Thymus (tissue), 14 donors: Measurements from ENCODE around the gene LIPH. TPM values are rescaled to one million over a fixed set of nuclear protein-coding genes. Genes with fewer than 3 reads are reported as not detected.

Experiments
- DNase-seq, 9 donors: peaks; one replicate each; pipeline ENCODE4 v3.0.0-alpha.2; 2013; ENCODE audit warnings: low spot score in 9 of 9, low read depth in 6 of 9, missing footprints in 1 of 9
- H3K27ac ChIP-seq, 2 donors: one replicate each; pipeline ENCODE4 v1.5.1; 2013; ENCODE audit warnings: control low read depth in 1 of 2, low read depth in 1 of 2, low read length in 1 of 2, mild to moderate bottlenecking in 1 of 2, moderate library complexity in 1 of 2
- H3K27me3 ChIP-seq, 2 donors: one replicate each; pipeline ENCODE4 v1.5.1; 2013; ENCODE audit warnings: low read length in 1 of 2; ENCODE audit not compliant: control insufficient read depth in 2 of 2, insufficient read depth in 1 of 2
- H3K36me3 ChIP-seq, 2 donors: one replicate each; pipeline ENCODE4 v1.5.1; 2013; ENCODE audit warnings: low read length in 1 of 2, mild to moderate bottlenecking in 1 of 2, moderate library complexity in 1 of 2; ENCODE audit not compliant: control insufficient read depth in 2 of 2, insufficient read depth in 2 of 2
- H3K4me1 ChIP-seq, 2 donors: one replicate each; pipeline ENCODE4 v1.5.1; 2013; ENCODE audit warnings: low read length in 2 of 2; ENCODE audit not compliant: control insufficient read depth in 2 of 2, insufficient read depth in 2 of 2
- H3K4me3 ChIP-seq, 2 donors: one replicate each; pipeline ENCODE4 v1.5.1; 2013; ENCODE audit warnings: low read length in 2 of 2, control low read depth in 1 of 2, mild to moderate bottlenecking in 1 of 2
- H3K9me3 ChIP-seq, 2 donors: one replicate each; pipeline ENCODE4 v1.5.1; 2013; ENCODE audit warnings: low read length in 1 of 2, mild to moderate bottlenecking in 1 of 2; ENCODE audit not compliant: control insufficient read depth in 2 of 2, insufficient read depth in 1 of 2
- WGBS: extraction: QIAGEN DNeasy Blood & Tissue Kit; methylation state at CpG from one replicate; pipeline ENCODE4 v1.1.7; 2013; 5-methylcytosine and 5-hydroxymethylcytosine counted together
- long read RNA-seq, 10 donors: transcript quantifications; one replicate each; lab custom pipeline, GENCODE V29; 2026
- polyA plus RNA-seq: library from polyadenylated mRNA; stranded (reverse); fragments of 200-250 nt; gene quantifications from one replicate; pipeline ENCODE4 v1.2.3, GENCODE V29; 2013
- total RNA-seq: library from RNA; stranded (reverse); fragments of 120-200 nt; gene quantifications from one replicate; pipeline ENCODE4 v1.2.4, GENCODE V29; 2013
- donor health status: healthy.

Gene LIPH
- total RNA-seq (0.09 TPM), polyA plus RNA-seq (0.84 TPM)
- long read RNA-seq, donor 1: 0 reads
- long read RNA-seq, donor 2: 0 reads
- long read RNA-seq, donor 3: 0 reads
- long read RNA-seq, donor 4: 0 reads
- long read RNA-seq, donor 5: 0 reads
- long read RNA-seq, donor 6: 0 reads
- long read RNA-seq, donor 7: 0 reads
- long read RNA-seq, donor 8: 0 reads
- long read RNA-seq, donor 9: 0 reads
- long read RNA-seq, donor 10: 0 reads

GRCh38 chr3:185552358-185552877 lies at the start of gene LIPH:
LIPH (minus strand) TSS chr3:185552588; CDS start chr3:185552471, 117 bp downstream.
- WGBS: 57% methylated on average over 6 of the region's 6 CpGs
- no peaks in the 10 kb centered on the region for H3K9me3 ChIP-seq
- DNase-seq: no peak
- H3K4me3 ChIP-seq: no peak within 1 kb of the TSS
- H3K4me1 ChIP-seq: no peaks in the 10 kb centered on the region
- no peaks in the 10 kb centered on the region for H3K27me3 ChIP-seq
- no peak within 1 kb of the TSS for H3K27ac ChIP-seq
- no peaks in the 10 kb centered on the region for H3K36me3 ChIP-seq

- peaks cover 31 to 43% of the 10 kb centered on the region in 2 donors for H3K36me3 ChIP-seq
These were observed 43.1 kb upstream of the LIPH start for GRCh38 chr3:185595526-185595925.

GRCh38 chr3:185594073-185594472 lies 41.7 kb upstream of the LIPH start:
- no peaks in the 10 kb centered on the region for H3K27me3 ChIP-seq
- no peaks in the 10 kb centered on the region for H3K4me1 ChIP-seq
- WGBS: 24% methylated on average over 3 of the region's 3 CpGs
- peaks cover 30 to 41% of the 10 kb centered on the region in 2 donors for H3K36me3 ChIP-seq
- H3K4me3 ChIP-seq: no peak overlapping the region
- no peaks in the 10 kb centered on the region for H3K9me3 ChIP-seq
- no peak overlapping the region for H3K27ac ChIP-seq
- DNase-seq: no peak

More at GRCh38 chr3:185595526-185595925, 43.1 kb upstream of the LIPH start:
- Histone ChIP-seq H3K9me3 (no peaks in the 10 kb centered on the region), H3K4me3 (no peak overlapping the region), H3K27ac (no peak overlapping the region), H3K4me1 (no peaks in the 10 kb centered on the region), H3K27me3 (no peaks in the 10 kb centered on the region)
- 94% methylated on average over 4 of the region's 4 CpGs for WGBS
- DNase-seq: no peak

- peaks cover 9 to 18% of the 10 kb centered on the region in 2 donors for H3K4me1 ChIP-seq
- peak overlapping the region; percentile 93 to 96 for H3K27ac ChIP-seq
- peaks cover 3 to 9% of the 10 kb centered on the region in 2 donors for H3K36me3 ChIP-seq
- no peaks in the 10 kb centered on the region for H3K27me3 ChIP-seq
- no peaks in the 10 kb centered on the region for H3K9me3 ChIP-seq
- DNase-seq: peak in 5 of 9 donors; percentile 26 to 44 (median 37)
- WGBS: under 1% methylated on average over 7 of the region's 7 CpGs
- peak overlapping the region; percentile 73 for H3K4me3 ChIP-seq
These were observed 34.3 kb upstream of the LIPH start for GRCh38 chr3:185586686-185587039.

- peak within 1 kb of the TSS; percentile 73 for H3K4me3 ChIP-seq
- peak; percentile 97 to 99 (median 98) for DNase-seq
- H3K4me1 ChIP-seq: peaks cover 9 to 18% of the 10 kb centered on the region in 2 donors
- H3K9me3 ChIP-seq: no peaks in the 10 kb centered on the region
- H3K27me3 ChIP-seq: no peaks in the 10 kb centered on the region
- peaks cover 0 to 6% of the 10 kb centered on the region in 2 donors for H3K36me3 ChIP-seq
- peak within 1 kb of the TSS; percentile 93 to 96 for H3K27ac ChIP-seq
- under 1% methylated on average over 64 of the region's 64 CpGs for WGBS
These were observed 33.7 kb upstream of the LIPH start, which contains the start of gene SENP2 for GRCh38 chr3:185585859-185586685. SENP2 (plus strand) TSS chr3:185586295; CDS start chr3:185586414, 119 bp downstream.

GRCh38 chr3:185585518-185585858 lies 33.1 kb upstream of the LIPH start:
- Histone ChIP-seq H3K9me3 (no peaks in the 10 kb centered on the region), H3K4me1 (peaks cover 9 to 18% of the 10 kb centered on the region in 2 donors), H3K36me3 (peaks cover 0 to 5% of the 10 kb centered on the region in 2 donors)

GRCh38 chr3:185584686-185585085 lies 32.3 kb upstream of the LIPH start:
- Histone ChIP-seq H3K27me3 (no peaks in the 10 kb centered on the region), H3K27ac (no peak overlapping the region), H3K4me1 (peaks cover 9 to 18% of the 10 kb centered on the region in 2 donors), H3K4me3 (no peak overlapping the region), H3K9me3 (no peaks in the 10 kb centered on the region), H3K36me3 (no peaks in the 10 kb centered on the region)
- WGBS: 99% methylated on average over 4 of the region's 4 CpGs
- no peak for DNase-seq

More at GRCh38 chr3:185585518-185585858, 33.1 kb upstream of the LIPH start:
- 53% methylated on average over 9 of the region's 9 CpGs for WGBS
- no peaks in the 10 kb centered on the region for H3K27me3 ChIP-seq
- DNase-seq: no peak
- H3K27ac ChIP-seq: peak overlapping the region; percentile 90 to 93
- H3K4me3 ChIP-seq: peak overlapping the region; percentile 73

- DNase-seq: no peak
- Histone ChIP-seq H3K9me3 (no peaks in the 10 kb centered on the region), H3K27ac (no peak overlapping the region), H3K4me3 (no peak overlapping the region), H3K4me1 (peaks cover 9 to 18% of the 10 kb centered on the region in 2 donors), H3K36me3 (no peaks in the 10 kb centered on the region), H3K27me3 (no peaks in the 10 kb centered on the region)
- WGBS: 84% methylated on average over 6 of the region's 6 CpGs
These were observed 31.5 kb upstream of the LIPH start for GRCh38 chr3:185583925-185584324.

- H3K4me1 ChIP-seq: peaks cover 6 to 14% of the 10 kb centered on the region in 2 donors
- no peaks in the 10 kb centered on the region for H3K27me3 ChIP-seq
- 16% methylated on average over 3 of the region's 3 CpGs for WGBS
- H3K27ac ChIP-seq: no peak overlapping the region
- H3K9me3 ChIP-seq: no peaks in the 10 kb centered on the region
- H3K36me3 ChIP-seq: no peaks in the 10 kb centered on the region
- H3K4me3 ChIP-seq: no peak overlapping the region
- no peak for DNase-seq
These were observed 30.5 kb upstream of the LIPH start for GRCh38 chr3:185582871-185583270.
